C4-2B (cell line): ENCODE measurements around the gene MRFAP1L1.

Experiments
- H3K27ac ChIP-seq: fragments of 450-650 bp; 2 replicates; pipeline ENCODE4 v1.5.1; 2017
- CTCF ChIP-seq: fragments of 450-650 bp; conservative IDR thresholded peaks from 2 replicates; pipeline ENCODE4 v1.5.1; 2017; ENCODE audit warnings: mild to moderate bottlenecking
- ZFX ChIP-seq: fragments of 450-650 bp; IDR thresholded peaks from 2 replicates; pipeline ENCODE4 v1.6.1; 2017

MRFAP1L1 gene

GRCh38 chr4:6686104-6686787 lies 23.4 kb downstream of the MRFAP1L1 start:
- peak overlapping the region; percentile 89; the same call in 1 of the 2 replicates for H3K27ac ChIP-seq
- TF ChIP-seq CTCF (no peak; the same call in 1 of the 2 replicates), ZFX (no peak)

GRCh38 chr4:6684656-6685055 lies 25.0 kb downstream of the MRFAP1L1 start:
- no peak overlapping the region for H3K27ac ChIP-seq
- TF ChIP-seq ZFX (no peak), CTCF (no peak)

DNA sequence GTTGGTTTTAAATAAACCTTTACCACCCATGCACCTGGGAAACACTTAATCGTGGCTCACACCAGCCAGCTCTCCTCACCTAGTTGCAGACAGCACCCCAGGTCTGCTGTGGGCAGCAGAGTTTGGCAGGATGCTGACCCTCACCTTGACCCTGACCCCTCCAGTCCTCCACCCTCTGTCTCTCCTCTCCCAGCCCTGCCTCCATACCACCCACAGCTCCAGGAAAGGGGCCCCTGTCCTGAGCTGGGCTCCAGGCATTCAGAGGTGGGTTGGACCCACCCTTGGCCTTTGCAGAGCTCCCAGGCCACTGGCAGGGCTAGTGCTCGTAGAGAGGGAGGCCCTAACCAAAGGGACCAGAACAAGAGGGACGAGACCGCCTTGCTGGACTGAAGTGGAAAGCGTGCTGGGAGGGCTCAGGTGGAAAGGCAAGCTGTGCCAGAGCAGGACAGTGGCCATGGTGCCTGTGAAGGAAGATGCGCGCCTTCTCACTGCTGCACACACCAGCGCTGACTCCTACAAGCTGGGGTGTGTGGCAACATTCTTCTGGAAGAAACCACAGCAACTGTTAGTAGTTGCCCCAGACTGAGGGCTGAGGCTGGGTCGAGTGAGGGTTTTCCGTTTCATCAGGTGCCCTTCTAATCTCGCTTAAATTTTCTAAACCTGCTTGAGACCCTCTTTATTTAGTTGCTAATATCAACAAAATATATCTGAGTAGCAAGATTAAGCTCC lies 26.6 kb downstream of the MRFAP1L1 start:
- TF ChIP-seq ZFX (no peak), CTCF (no peak)
- H3K27ac ChIP-seq, result no peak overlapping the region

DNA sequence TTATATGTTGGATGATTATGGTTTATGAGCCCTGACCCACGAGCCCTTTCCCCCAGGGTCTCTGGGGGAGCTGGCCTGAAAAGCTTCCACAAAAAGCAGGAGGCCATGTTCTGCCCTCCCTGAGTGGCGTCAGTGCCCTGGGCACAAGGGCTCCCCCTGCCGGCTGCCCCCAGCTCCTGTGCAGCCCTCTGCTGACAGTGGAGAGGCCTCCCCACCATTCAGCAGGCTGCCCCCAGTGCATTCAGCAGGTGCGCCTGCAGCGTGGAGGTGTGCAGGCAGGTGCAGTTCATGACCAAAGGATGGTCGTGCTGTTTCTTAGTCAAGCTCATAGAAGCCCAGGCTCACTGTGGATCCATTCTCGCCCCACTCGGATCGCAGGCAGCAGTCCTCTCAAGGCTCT lies 28.5 kb downstream of the MRFAP1L1 start:
- TF ChIP-seq ZFX (no peak), CTCF (peak; percentile 75)
- H3K27ac ChIP-seq, result no peak overlapping the region

- TF ChIP-seq CTCF (no peak), ZFX (no peak)
- H3K27ac ChIP-seq, result no peak overlapping the region
These were observed 29.2 kb downstream of the MRFAP1L1 start for GRCh38 chr4:6680372-6681034.

- TF ChIP-seq ZFX (no peak), CTCF (no peak)
- H3K27ac ChIP-seq, result no peak overlapping the region
These were observed 32.7 kb downstream of the MRFAP1L1 start for GRCh38 chr4:6676722-6677558.
